ENCODE data around the gene HUS1. TPM values are rescaled to one million over a fixed set of nuclear protein-coding genes. Genes with fewer than 3 reads are reported as not detected.

Gene HUS1
- total and polyA plus RNA-seq, 2 of the 13 experiments (the other 11 are each of a cell fraction or from before 2014, with no cell fraction given): 14.8 to 16.9 TPM

DNA sequence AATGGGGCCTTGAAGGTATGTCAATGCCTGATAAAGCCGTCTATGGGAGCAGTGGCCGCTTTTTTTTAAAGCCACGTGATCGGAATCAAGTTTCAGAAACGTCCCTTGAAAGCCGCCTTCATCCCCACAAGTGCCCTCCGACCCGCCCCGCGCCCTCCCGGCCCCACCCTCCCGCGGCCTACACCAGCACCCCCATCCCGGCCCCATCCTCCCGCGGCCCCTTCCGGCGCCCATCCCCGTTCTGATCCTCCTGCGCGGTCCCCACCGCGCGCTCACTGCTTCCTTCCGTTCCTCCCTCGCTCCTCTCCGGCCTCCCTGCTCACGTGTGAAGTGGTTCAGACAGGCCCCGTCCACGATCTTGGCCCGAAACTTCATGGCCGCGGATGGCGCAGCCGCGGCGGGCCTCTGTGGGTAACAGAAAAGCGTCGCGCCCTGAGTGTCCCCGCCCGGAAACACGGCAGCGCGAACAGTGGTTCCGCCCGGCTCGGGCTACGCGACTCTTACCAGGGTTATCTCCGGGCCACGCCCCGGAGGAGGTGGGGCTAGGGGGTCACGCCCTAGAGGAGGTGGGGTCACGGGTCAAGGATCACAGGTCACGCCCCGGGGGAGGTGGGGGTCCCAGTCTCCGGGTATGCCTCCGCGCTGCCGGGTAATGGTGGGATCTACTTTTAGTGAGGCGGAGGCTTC lies at the start of gene HUS1 (continued):
- TF ChIP-seq, protein P1, sequence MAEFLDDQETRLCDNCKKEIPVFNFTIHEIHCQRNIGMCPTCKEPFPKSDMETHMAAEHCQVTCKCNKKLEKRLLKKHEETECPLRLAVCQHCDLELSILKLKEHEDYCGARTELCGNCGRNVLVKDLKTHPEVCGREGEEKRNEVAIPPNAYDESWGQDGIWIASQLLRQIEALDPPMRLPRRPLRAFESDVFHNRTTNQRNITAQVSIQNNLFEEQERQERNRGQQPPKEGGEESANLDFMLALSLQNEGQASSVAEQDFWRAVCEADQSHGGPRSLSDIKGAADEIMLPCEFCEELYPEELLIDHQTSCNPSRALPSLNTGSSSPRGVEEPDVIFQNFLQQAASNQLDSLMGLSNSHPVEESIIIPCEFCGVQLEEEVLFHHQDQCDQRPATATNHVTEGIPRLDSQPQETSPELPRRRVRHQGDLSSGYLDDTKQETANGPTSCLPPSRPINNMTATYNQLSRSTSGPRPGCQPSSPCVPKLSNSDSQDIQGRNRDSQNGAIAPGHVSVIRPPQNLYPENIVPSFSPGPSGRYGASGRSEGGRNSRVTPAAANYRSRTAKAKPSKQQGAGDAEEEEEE (CRISPR knock-in tag; IDR thresholded peaks at IDR 0.05; ENCODE audit: borderline replicate concordance): no peak
- TF ChIP-seq POLR2G (IDR thresholded peaks at IDR 0.05; ENCODE audit: low read depth, low read length) (peak; percentile 93), ZNF776 (CRISPR knock-in tag; IDR thresholded peaks at IDR 0.05) (peak; percentile 49; the same call in 1 of the 2 replicates), KAT8 (CRISPR knock-in tag; IDR thresholded peaks at IDR 0.05) (peak; percentile 96), MBD4 (IDR thresholded peaks at IDR 0.05; ENCODE audit: borderline replicate concordance, low read length) (no peak), SNAPC2 (CRISPR knock-in tag; IDR thresholded peaks at IDR 0.05) (no peak), YEATS2 (CRISPR knock-in tag; IDR thresholded peaks at IDR 0.05; ENCODE audit: borderline replicate concordance) (peak; percentile 94), ZNF839 (CRISPR knock-in tag; IDR thresholded peaks at IDR 0.05; ENCODE audit: borderline replicate concordance) (peak; percentile 87), DMAP1 (CRISPR knock-in tag; IDR thresholded peaks at IDR 0.05) (peak; percentile 94), ETV6 (CRISPR knock-in tag; conservative IDR thresholded peaks at IDR 0.05) (peak; percentile 82; the same call in 1 of the 2 replicates), YY1 (IDR thresholded peaks at IDR 0.05; ENCODE audit: insufficient read depth, insufficient replicate concordance, low read depth, low read length) (peak; percentile 90), NPAS2 (CRISPR knock-in tag; IDR thresholded peaks at IDR 0.05; ENCODE audit: borderline replicate concordance) (no peak), POLR2A (IDR thresholded peaks at IDR 0.05; ENCODE audit: insufficient read depth in 1 of 2, low read depth in 2 of 2, low read length in 2 of 2) (peak; percentile 75 to 78), ARNT2 (CRISPR knock-in tag; IDR thresholded peaks at IDR 0.05; ENCODE audit: low read depth) (peak; percentile 67), PITX1 (CRISPR knock-in tag; IDR thresholded peaks at IDR 0.05) (peak; percentile 88), ZFP82 (CRISPR knock-in tag; IDR thresholded peaks at IDR 0.05; ENCODE audit: borderline replicate concordance) (peak; percentile 95), ARID2 (CRISPR knock-in tag; IDR thresholded peaks at IDR 0.05; ENCODE audit: borderline replicate concordance) (no peak), SOX6 (IDR thresholded peaks at IDR 0.05) (no peak), SOX6 (CRISPR knock-in tag; IDR thresholded peaks at IDR 0.05) (peak; percentile 84), ZNF577 (CRISPR knock-in tag; IDR thresholded peaks at IDR 0.05; ENCODE audit: borderline replicate concordance, low read depth) (no peak), KMT2A (CRISPR knock-in tag; IDR thresholded peaks at IDR 0.05) (peak; percentile 79)
- TF ChIP-seq, protein P2, sequence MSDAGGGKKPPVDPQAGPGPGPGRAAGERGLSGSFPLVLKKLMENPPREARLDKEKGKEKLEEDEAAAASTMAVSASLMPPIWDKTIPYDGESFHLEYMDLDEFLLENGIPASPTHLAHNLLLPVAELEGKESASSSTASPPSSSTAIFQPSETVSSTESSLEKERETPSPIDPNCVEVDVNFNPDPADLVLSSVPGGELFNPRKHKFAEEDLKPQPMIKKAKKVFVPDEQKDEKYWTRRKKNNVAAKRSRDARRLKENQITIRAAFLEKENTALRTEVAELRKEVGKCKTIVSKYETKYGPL (CRISPR knock-in tag; IDR thresholded peaks at IDR 0.05): 0 out of 2 replicates have a peak, but pooled peaks have one; percentile 28
- TF ChIP-seq, protein P3, sequence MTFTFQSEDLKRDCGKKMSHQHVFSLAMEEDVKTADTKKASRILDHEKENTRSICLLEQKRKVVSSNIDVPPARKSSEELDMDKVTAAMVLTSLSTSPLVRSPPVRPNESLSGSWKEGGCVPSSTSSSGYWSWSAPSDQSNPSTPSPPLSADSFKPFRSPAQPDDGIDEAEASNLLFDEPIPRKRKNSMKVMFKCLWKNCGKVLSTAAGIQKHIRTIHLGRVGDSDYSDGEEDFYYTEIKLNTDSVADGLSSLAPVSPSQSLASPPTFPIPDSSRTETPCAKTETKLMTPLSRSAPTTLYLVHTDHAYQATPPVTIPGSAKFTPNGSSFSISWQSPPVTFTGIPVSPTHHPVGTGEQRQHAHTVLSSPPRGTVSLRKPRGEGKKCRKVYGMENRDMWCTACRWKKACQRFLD (CRISPR knock-in tag; IDR thresholded peaks at IDR 0.05; ENCODE audit: borderline replicate concordance): peak; percentile 77; the same call in 1 of the 2 replicates
- TF ChIP-seq, protein P4, sequence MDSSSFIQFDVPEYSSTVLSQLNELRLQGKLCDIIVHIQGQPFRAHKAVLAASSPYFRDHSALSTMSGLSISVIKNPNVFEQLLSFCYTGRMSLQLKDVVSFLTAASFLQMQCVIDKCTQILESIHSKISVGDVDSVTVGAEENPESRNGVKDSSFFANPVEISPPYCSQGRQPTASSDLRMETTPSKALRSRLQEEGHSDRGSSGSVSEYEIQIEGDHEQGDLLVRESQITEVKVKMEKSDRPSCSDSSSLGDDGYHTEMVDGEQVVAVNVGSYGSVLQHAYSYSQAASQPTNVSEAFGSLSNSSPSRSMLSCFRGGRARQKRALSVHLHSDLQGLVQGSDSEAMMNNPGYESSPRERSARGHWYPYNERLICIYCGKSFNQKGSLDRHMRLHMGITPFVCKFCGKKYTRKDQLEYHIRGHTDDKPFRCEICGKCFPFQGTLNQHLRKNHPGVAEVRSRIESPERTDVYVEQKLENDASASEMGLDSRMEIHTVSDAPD (CRISPR knock-in tag; IDR thresholded peaks at IDR 0.05): no peak
- TF ChIP-seq, protein P5, sequence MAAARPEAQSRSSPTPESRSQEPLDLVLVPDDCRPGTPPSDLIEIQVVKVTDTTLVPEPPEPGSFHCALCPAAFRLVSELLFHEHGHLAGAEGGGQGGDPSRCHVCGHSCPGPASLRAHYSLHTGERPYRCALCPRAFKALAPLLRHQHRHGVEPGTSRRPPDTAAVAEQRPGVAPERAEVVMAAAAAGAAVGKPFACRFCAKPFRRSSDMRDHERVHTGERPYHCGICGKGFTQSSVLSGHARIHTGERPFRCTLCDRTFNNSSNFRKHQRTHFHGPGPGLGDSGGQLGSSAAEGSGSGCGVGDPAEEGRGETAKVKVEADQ (CRISPR knock-in tag; IDR thresholded peaks at IDR 0.05; ENCODE audit: borderline replicate concordance): no peak
